HEK293 (cell line): ENCODE data around the gene COBL.

ENCODE experiments used
- TCF7L2 ChIP-seq: IDR thresholded peaks from 2 replicates; pipeline ENCODE4 v1.6.1; 2011; ENCODE audit warnings: low read depth, mild to moderate bottlenecking, inconsistent platforms, low read length, moderate library complexity, borderline replicate concordance
- YY1 ChIP-seq: fragments of 450-650 bp; formaldehyde crosslinking; IDR thresholded peaks from 2 replicates; pipeline ENCODE4 v1.5.1; 2018; ENCODE audit warnings: missing biosample characterization, missing genetic modification characterization
- ZNF121 ChIP-seq: fragments of 450-650 bp; formaldehyde crosslinking; IDR thresholded peaks from 2 replicates; pipeline ENCODE4 v1.5.1; 2016; ENCODE audit warnings: missing biosample characterization, missing genetic modification characterization
- ZNF138 ChIP-seq: fragments of 450-650 bp; formaldehyde crosslinking; IDR thresholded peaks from 2 replicates; pipeline ENCODE4 v1.5.1; 2016; ENCODE audit warnings: missing biosample characterization, missing genetic modification characterization, borderline replicate concordance
- ZNF274 ChIP-seq, 2 experiments: fragments of 200-500 bp in 1 of 2; fragments of 450-650 bp in 1 of 2; sonication (Bioruptor generic) in 1 of 2; formaldehyde crosslinking in 1 of 2; IDR thresholded peaks; 2 replicates each; pipeline versions ENCODE4 v1.5.1 to v1.6.1; 2014 to 2016; ENCODE audit warnings: borderline replicate concordance in 1 of 2, inconsistent platforms in 1 of 2, low read length in 1 of 2, missing biosample characterization in 1 of 2, missing genetic modification characterization in 1 of 2
- ZNF473 ChIP-seq: fragments of 450-650 bp; formaldehyde crosslinking; IDR thresholded peaks from 2 replicates; pipeline ENCODE4 v1.5.1; 2017; ENCODE audit warnings: missing biosample characterization, missing genetic modification characterization
- ZNF544 ChIP-seq: fragments of 450-650 bp; formaldehyde crosslinking; IDR thresholded peaks from 2 replicates; pipeline ENCODE4 v1.5.0; 2017; ENCODE audit warnings: missing biosample characterization, missing genetic modification characterization
- ZNF792 ChIP-seq: fragments of 450-650 bp; formaldehyde crosslinking; IDR thresholded peaks from 2 replicates; pipeline ENCODE4 v1.5.1; 2016; ENCODE audit warnings: missing biosample characterization, missing genetic modification characterization
- ZXDB ChIP-seq: fragments of 450-650 bp; formaldehyde crosslinking; IDR thresholded peaks from 2 replicates; pipeline ENCODE4 v1.5.1; 2016; ENCODE audit warnings: missing biosample characterization, missing genetic modification characterization
- TF ChIP-seq, protein P1 (sequence below): fragments of 450-650 bp; formaldehyde crosslinking; IDR thresholded peaks from 2 replicates; pipeline ENCODE4 v1.5.1; 2016; ENCODE audit warnings: missing biosample characterization, missing genetic modification characterization
- TF ChIP-seq, protein P2 (sequence below): fragments of 450-650 bp; formaldehyde crosslinking; IDR thresholded peaks from 2 replicates; pipeline ENCODE4 v1.5.1; 2016; ENCODE audit warnings: missing biosample characterization, missing genetic modification characterization

DNA sequence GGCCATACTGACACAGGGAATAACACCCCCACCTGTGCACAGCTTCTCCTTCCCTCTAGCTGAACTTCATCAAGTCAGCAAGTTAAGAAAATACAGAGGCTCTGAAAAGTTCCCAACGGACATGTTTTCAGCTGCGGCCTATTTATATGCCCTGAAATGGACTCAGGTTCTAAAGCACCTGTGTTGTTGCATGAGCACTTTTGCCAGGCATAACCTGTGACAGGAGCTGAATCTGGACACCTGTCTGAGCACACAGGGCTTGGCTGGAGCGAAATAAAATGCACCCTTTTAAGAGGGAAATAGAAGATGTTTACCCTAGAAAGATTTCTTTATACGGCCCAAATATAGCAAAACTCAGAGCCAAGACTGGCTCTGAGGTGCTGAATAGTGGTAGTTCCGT lies 46.7 kb downstream of the COBL start:
- TF ChIP-seq ZNF473 (tag by site-specific recombination) (no peak), ZNF274 (IDR thresholded peaks at IDR 0.05; ENCODE audit: low read length) (no peak), ZNF274 (tag by site-specific recombination; IDR thresholded peaks at IDR 0.05; ENCODE audit: borderline replicate concordance) (no peak), ZNF792 (tag by site-specific recombination) (no peak), ZXDB (no peak), TCF7L2 (no peak), YY1 (no peak), ZNF138 (tag by site-specific recombination) (no peak), ZNF121 (tag by site-specific recombination) (no peak), ZNF544 (tag by site-specific recombination) (no peak)
- TF ChIP-seq, protein P1, sequence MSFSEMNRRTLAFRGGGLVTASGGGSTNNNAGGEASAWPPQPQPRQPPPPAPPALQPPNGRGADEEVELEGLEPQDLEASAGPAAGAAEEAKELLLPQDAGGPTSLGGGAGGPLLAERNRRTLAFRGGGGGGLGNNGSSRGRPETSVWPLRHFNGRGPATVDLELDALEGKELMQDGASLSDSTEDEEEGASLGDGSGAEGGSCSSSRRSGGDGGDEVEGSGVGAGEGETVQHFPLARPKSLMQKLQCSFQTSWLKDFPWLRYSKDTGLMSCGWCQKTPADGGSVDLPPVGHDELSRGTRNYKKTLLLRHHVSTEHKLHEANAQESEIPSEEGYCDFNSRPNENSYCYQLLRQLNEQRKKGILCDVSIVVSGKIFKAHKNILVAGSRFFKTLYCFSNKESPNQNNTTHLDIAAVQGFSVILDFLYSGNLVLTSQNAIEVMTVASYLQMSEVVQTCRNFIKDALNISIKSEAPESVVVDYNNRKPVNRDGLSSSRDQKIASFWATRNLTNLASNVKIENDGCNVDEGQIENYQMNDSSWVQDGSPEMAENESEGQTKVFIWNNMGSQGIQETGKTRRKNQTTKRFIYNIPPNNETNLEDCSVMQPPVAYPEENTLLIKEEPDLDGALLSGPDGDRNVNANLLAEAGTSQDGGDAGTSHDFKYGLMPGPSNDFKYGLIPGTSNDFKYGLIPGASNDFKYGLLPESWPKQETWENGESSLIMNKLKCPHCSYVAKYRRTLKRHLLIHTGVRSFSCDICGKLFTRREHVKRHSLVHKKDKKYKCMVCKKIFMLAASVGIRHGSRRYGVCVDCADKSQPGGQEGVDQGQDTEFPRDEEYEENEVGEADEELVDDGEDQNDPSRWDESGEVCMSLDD = no peak
- TF ChIP-seq, protein P2, sequence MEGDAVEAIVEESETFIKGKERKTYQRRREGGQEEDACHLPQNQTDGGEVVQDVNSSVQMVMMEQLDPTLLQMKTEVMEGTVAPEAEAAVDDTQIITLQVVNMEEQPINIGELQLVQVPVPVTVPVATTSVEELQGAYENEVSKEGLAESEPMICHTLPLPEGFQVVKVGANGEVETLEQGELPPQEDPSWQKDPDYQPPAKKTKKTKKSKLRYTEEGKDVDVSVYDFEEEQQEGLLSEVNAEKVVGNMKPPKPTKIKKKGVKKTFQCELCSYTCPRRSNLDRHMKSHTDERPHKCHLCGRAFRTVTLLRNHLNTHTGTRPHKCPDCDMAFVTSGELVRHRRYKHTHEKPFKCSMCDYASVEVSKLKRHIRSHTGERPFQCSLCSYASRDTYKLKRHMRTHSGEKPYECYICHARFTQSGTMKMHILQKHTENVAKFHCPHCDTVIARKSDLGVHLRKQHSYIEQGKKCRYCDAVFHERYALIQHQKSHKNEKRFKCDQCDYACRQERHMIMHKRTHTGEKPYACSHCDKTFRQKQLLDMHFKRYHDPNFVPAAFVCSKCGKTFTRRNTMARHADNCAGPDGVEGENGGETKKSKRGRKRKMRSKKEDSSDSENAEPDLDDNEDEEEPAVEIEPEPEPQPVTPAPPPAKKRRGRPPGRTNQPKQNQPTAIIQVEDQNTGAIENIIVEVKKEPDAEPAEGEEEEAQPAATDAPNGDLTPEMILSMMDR (tag by site-specific recombination) = no peak
